ENCODE data around the gene DLGAP1.

Gene DLGAP1

DNA sequence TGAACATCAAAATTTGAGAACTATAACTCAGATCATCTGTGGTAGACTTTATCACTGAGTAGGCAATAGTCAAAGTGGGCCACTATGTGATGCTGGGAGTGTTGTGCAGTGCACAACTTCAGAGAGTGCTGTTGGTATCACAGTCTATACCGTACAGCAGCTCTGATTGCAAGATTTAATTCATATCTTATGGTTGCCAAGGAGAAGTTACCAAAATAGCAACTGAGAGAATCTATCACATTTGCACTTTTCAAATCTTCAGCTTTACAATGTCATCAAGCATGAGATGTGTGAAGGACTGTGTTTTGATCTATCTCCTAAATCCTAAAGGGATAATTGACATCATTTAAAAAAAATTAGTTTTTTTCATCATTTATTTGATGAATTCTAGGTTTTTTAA, 216.1 kb downstream of the DLGAP1 start:
- no peak for DNase-seq (ENCODE audit: low spot score)

- no peak for DNase-seq (ENCODE audit: low spot score)
Observed at GRCh38 chr18:4237664-4238041, 217.5 kb downstream of the DLGAP1 start.

GRCh38 chr18:4236940-4237663, 218.0 kb downstream of the DLGAP1 start:
- no peak for DNase-seq (ENCODE audit: low spot score)

DNA sequence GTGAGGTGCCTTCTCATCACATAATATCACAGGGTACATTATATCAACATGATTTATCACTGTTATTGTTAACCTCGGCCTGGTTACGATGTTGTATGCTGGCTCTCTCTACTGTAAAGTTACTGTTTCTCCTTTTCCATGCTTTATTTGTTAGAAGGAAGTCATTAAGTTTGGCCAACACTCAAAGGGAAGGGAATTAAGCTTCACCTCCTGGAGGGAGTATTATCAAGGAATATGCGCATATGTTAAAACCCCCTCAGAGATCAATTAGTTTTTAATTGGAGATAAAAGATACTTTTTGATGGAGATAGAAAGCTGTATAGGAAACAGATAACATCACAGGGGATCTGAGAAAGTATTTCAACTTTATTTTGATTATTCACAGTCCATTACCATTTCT, 221.6 kb downstream of the DLGAP1 start:
- no peak for DNase-seq (ENCODE audit: low spot score)

- no peak for DNase-seq (ENCODE audit: low spot score)
Observed at GRCh38 chr18:4232656-4233055, 222.5 kb downstream of the DLGAP1 start.

GRCh38 chr18:4231260-4231659, 223.8 kb downstream of the DLGAP1 start:
- no peak for DNase-seq (ENCODE audit: low spot score)

DNA sequence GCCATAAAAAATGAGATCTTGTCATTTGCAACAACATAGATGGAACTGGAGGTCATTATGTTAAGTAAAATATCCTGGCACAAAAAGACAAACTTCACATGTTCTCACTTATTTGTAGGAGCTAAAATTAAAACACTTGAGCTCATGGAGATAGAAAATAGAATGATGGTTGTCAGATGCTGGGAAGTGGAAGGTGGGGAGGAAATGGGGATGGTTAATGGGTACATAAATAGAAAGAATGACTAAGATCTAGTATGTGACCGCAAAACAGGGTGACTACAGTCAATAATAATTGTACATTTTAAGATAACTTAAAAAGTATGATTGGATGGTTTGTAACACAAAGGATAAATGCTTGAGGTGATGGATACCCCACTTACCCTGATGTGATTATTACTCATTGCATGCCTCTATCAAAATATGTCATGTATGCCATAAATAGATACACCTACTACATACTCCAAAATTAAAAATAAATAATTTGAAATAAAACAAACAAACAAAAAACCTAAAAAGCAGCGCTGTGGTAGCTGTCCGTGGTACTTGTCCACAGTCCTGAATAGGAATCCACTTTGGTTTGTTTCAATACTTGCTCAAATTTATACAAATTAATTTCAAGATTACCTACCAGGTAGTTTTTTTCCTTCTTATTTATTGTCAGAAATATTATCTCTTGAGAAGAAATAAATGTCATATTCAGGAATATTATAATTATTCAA, 224.5 kb downstream of the DLGAP1 start:
- no peak for DNase-seq (ENCODE audit: low spot score)

- DNase-seq (ENCODE audit: low spot score): no peak
Observed at GRCh38 chr18:4224031-4224704, 230.9 kb downstream of the DLGAP1 start.

DNA sequence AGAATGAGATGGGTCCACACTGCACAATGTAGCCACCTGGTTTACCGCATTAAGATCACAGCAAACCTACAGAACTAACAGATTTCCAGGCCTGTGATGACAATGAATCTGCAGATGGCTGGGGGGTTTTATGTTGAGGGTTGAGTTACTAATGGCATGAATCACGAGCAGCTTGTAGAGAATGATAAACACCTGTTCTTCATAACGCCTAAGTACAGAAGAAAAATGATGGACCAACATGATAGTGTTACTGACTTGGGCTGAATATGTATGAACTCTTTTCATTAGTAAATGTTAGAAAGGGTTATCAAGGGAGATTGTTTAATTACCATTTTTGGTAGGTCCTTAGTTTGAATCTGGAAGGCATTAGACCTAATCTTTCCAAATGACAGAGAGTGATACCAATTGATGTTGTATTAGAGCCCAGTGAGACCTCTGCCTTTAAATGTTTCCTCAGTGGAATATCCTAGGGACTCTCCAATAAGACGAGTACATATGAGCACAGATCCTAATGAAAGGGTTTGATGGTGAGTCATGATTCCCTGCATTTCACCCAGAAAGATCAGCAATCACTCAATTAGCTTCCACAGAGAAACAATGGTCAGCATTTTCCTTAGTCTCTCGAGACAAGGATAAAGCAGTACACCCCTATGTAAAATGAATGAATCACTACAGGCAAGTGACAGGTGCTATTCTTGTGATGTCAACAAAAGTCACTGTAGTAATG, 243.8 kb downstream of the DLGAP1 start:
- DNase-seq (ENCODE audit: low spot score): no peak

- no peak for DNase-seq (ENCODE audit: low spot score)
Observed at GRCh38 chr18:4208366-4208765, 246.7 kb downstream of the DLGAP1 start.

DNA sequence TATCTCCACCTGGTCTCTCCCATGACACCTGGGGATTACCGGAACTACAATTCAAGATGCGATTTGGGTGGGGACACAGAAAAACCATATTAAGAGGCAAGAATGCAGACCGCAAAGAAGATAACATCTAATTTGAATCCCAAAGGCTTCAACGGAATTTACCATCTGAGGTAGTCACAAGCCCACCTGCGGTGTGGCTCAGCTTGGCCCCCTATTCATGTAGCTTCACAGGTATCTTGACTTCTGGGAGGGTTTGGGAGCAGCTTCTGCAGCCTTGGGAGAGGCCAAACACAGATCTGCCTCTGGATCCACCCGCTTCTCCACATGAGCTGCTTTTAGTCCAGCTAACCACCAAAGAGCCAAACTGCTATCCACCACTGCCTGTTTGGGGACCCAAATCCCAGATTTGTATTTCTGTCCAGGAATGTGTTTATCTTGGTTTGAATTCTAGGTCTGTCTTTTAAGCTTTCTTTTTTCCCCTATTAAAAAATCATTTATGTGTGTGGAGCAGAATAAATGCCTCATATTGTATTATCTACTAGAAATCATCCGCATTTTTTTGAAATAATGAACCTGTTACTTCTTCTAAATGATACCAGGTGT, 247.6 kb downstream of the DLGAP1 start:
- DNase-seq (ENCODE audit: low spot score): no peak

- DNase-seq (ENCODE audit: low spot score): no peak
Observed at GRCh38 chr18:4204438-4204720, 250.7 kb downstream of the DLGAP1 start.

GRCh38 chr18:4203568-4204437, 251.3 kb downstream of the DLGAP1 start:
- DNase-seq (ENCODE audit: low spot score): no peak

DNA sequence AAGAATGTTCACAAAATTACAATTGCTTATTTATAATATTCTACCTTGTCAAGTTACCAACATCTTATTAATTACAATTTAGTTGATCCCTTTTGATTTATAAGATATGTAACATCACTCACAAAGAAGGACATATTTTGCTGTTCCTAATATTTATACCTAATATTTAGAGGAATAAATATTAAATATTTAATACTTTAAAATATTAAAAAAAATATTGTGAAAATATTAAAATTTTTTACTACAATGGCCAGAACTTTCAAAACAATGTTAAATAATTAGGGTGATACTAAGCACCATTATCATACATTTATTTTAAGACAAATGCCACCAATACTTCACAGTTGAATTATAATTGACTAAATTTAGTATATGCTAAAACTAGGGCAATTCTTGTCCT, 254.7 kb downstream of the DLGAP1 start:
- no peak for DNase-seq (ENCODE audit: low spot score)

DNA sequence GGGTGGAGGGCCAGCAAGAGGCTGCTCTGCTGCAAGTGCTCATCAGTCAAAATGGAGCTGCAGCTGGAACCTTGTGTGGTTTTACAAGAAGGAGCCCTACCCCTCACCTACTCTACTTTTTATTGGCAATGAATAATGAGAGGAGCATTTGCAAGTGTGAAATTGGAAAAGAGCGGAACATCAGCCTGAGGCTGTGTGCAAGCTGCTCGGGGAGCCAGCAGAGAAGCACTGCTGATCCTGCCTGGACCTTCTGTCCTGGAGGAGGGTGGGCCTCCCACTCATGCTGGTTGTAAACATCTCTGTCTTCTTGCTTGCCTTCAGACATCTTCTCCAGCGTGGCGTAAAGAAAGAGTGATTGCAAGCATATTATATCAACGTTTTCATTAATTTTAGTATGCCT, 256.2 kb downstream of the DLGAP1 start:
- no peak for DNase-seq (ENCODE audit: low spot score)

- DNase-seq (ENCODE audit: low spot score): no peak
Observed at GRCh38 chr18:4196351-4196750, 258.8 kb downstream of the DLGAP1 start.

DNA sequence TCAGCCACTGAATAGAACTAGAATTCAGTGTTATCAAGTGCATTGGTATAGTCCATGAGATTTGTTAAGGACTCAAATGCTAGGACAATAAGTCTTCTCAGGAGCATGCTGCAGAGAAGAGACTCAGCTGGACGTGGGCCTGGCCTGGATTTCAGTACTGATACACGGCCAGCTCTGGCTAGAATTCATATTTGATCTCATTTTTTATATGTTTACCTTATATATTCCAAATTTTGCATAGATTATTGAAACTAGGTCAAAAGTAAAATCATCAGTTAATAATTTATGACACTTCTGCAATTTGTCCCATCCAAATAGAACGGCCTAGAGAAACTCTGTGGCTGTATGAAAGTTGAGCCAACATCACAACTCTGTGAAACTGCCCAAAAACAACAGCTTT, 262.0 kb downstream of the DLGAP1 start:
- DNase-seq (ENCODE audit: low spot score): no peak

GRCh38 chr18:4181882-4182568, 273.1 kb downstream of the DLGAP1 start:
- no peak for DNase-seq (ENCODE audit: low spot score)

DNA sequence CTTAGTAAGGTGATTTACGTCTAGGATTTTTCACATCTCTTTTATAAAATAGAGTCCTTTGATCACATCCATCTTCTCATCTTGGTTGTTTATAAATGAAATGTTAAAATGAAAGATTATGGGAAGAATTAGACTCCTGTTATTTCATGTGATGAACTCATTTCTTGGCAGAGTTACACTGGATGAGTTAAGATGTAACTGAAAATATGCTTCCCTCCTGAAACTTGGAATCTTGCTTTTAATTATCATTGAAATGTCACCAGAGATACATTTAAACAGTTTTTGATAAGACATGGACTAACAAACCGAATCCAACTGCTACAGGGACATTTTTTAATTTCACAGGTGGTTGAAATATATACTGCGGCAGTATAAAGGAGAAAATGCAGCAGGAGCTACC, 274.0 kb downstream of the DLGAP1 start:
- DNase-seq (ENCODE audit: low spot score): no peak

GRCh38 chr18:4172196-4173100, 282.7 kb downstream of the DLGAP1 start:
- DNase-seq (ENCODE audit: low spot score): no peak
